Measurements from ENCODE around the gene FUS.

FUS gene

GRCh38 chr16:31204871-31205666 is 25.1 kb downstream of the FUS start:
- no peak for DNase-seq

- DNase-seq = no peak
Observed at GRCh38 chr16:31206776-31207175, 26.8 kb downstream of the FUS start.

GRCh38 chr16:31213342-31213741 is 33.4 kb downstream of the FUS start:
- no peak for DNase-seq

- no peak for DNase-seq
Observed at GRCh38 chr16:31213877-31214707, 34.2 kb downstream of the FUS start, which contains the start of gene TRIM72. TSS of gene TRIM72 (plus strand) at chr16:31214119. CDS start at chr16:31214739, 620 bp downstream.

GRCh38 chr16:31214708-31215286 is 34.9 kb downstream of the FUS start:
- DNase-seq = no peak

GRCh38 chr16:31215287-31216162 is 35.6 kb downstream of the FUS start:
- DNase-seq = no peak

- DNase-seq = no peak
Observed at GRCh38 chr16:31216422-31217135, 36.6 kb downstream of the FUS start, which contains the start of gene PYDC1. TSS of gene PYDC1 (minus strand) at chr16:31217135. CDS start at chr16:31217028, 107 bp downstream.

GRCh38 chr16:31217136-31217530 is 37.2 kb downstream of the FUS start:
- no peak for DNase-seq

GRCh38 chr16:31219154-31219741 is 39.3 kb downstream of the FUS start:
- DNase-seq = no peak

- DNase-seq = no peak
Observed at GRCh38 chr16:31221357-31222160, 41.6 kb downstream of the FUS start.

- no peak for DNase-seq
Observed at GRCh38 chr16:31223044-31223443, 43.1 kb downstream of the FUS start.

- no peak for DNase-seq
Observed at GRCh38 chr16:31224092-31224955, 44.4 kb downstream of the FUS start.

GRCh38 chr16:31225193-31225592 is 45.3 kb downstream of the FUS start:
- no peak for DNase-seq

- no peak for DNase-seq
Observed at GRCh38 chr16:31228206-31228605, 48.3 kb downstream of the FUS start.

- DNase-seq = no peak
Observed at GRCh38 chr16:31229501-31229900, 49.6 kb downstream of the FUS start.

- no peak for DNase-seq
Observed at GRCh38 chr16:31238041-31238440, 58.1 kb downstream of the FUS start.
